ENCODE measurements around the gene ERC1.

Gene ERC1

DNA sequence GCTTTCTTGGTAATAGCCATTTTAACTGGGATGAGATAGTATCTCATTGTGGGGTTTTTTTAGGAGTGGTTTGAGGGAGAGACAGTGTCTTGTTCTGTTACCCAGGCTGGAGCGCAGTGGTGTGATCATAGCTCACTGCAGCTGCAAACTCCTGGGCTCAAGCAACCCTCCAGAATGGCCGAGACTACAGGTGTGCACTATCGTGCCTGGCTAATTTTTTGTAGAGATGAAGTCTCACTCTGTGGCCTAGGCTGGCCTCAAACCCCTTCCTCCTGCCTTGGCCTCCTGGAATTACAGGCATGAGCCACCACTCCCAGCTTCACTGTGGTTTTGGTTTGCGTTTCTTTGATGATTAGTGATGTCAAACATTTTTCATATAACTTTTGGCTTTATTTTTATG lies 293.6 kb downstream of the ERC1 start:
- Histone ChIP-seq H3K4me1 (ENCODE audit: control insufficient read depth, low read depth, low read length) (peaks cover 7% of the 10 kb centered on the region), H3K4me3 (ENCODE audit: low read length) (no peak overlapping the region), H3K36me3 (ENCODE audit: control insufficient read depth, low read depth, low read length) (no peaks in the 10 kb centered on the region), H3K9ac (ENCODE audit: low read length) (no peak overlapping the region), H3K27me3 (ENCODE audit: control insufficient read depth, insufficient read depth, low read length) (no peaks in the 10 kb centered on the region), H3K9me3 (ENCODE audit: control insufficient read depth, low read depth, low read length) (no peaks in the 10 kb centered on the region), H3K27ac (ENCODE audit: low read length) (no peak overlapping the region)

DNA sequence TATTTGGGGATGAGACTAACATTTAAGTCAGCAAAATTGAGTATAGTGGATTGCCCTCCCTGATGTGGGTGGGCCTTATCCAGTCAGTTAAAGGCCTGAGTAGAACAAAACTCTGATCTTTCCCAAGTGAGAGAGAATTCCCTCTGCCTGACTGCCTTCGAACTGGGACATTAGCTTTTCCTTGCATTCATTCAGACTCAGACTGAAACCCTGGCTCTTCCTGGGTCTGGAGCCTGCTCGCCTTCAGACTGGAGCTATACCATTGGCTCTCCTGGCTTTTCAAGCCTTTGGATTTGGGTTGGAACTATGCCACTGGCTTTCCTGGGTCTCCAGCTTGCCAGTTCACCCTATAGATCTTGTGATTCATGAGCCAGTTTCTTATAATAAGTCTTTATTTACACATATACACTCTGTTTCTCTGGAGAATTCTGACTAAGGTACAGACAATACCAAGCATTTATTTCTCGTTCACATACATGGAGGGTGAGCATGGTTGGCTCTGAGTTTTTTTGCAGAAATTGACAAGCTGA lies 296.5 kb downstream of the ERC1 start:
- no peak overlapping the region for H3K9ac ChIP-seq (ENCODE audit: low read length)
- H3K27ac ChIP-seq (ENCODE audit: low read length), result no peak overlapping the region
- no peaks in the 10 kb centered on the region for H3K27me3 ChIP-seq (ENCODE audit: control insufficient read depth, insufficient read depth, low read length)
- H3K9me3 ChIP-seq (ENCODE audit: control insufficient read depth, low read depth, low read length), result no peaks in the 10 kb centered on the region
- H3K4me1 ChIP-seq (ENCODE audit: control insufficient read depth, low read depth, low read length), result peaks cover 6% of the 10 kb centered on the region
- H3K4me3 ChIP-seq (ENCODE audit: low read length), result no peak overlapping the region
- H3K36me3 ChIP-seq (ENCODE audit: control insufficient read depth, low read depth, low read length), result peaks cover 3% of the 10 kb centered on the region

DNA sequence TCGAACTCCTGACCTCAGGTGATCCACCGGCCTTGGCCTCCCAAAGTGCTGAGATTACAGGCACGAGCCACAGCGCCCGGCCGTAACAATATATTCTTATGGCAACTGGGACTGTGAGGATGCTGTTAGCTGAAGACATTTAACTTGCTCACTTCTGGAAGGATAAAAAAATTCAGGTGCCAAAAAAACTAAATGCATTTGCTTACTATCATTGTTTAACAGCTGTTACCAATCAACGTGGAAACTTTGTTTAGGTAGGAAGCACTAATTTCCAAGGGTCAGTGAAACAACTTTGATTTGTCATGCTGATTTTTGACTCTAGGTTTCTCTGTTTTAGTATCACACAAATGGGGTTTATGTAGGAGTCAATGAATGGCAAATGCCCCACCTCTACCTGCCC lies 297.3 kb downstream of the ERC1 start:
- no peaks in the 10 kb centered on the region for H3K9me3 ChIP-seq (ENCODE audit: control insufficient read depth, low read depth, low read length)
- H3K36me3 ChIP-seq (ENCODE audit: control insufficient read depth, low read depth, low read length), result peaks cover 3% of the 10 kb centered on the region
- no peak overlapping the region for H3K9ac ChIP-seq (ENCODE audit: low read length)
- no peak overlapping the region for H3K27ac ChIP-seq (ENCODE audit: low read length)
- no peaks in the 10 kb centered on the region for H3K4me1 ChIP-seq (ENCODE audit: control insufficient read depth, low read depth, low read length)
- H3K4me3 ChIP-seq (ENCODE audit: low read length), result no peak overlapping the region
- no peaks in the 10 kb centered on the region for H3K27me3 ChIP-seq (ENCODE audit: control insufficient read depth, insufficient read depth, low read length)

DNA sequence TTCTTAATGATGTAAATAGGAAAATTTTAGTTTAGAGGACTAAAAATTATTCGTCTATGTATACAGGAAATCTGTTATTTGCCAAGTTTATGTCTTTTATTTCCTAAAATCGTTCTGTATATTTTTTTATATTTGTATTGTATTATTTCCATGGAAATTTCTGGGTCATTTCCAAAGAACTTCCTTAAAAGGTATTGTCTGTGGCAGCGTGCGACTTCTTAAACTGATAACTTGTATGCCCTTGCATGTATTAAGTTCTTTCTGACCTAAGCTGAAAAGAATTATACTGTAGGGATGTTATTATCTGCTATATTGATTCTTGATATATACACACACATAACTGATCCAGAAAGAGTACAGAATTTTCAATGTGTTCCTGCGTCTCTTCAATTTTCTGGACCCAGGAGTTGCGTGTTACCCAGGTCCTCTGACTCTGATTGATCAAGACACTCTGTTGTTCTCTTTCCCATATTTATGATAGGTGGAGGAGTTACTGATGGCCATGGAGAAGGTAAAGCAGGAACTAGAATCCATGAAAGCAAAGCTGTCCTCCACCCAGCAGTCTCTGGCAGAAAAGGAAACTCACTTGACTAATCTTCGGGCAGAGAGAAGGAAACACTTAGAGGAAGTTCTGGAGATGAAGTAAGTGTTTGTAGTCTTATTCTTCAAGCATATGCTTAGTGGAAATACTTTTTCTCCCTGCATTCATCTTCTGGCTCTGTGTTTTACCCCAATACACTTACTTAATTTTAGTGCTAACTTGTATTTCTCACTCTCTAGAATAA lies 298.5 kb downstream of the ERC1 start:
- Histone ChIP-seq H3K36me3 (ENCODE audit: control insufficient read depth, low read depth, low read length) (peaks cover 3% of the 10 kb centered on the region), H3K4me3 (ENCODE audit: low read length) (no peak overlapping the region), H3K9ac (ENCODE audit: low read length) (no peak overlapping the region), H3K27ac (ENCODE audit: low read length) (no peak overlapping the region), H3K27me3 (ENCODE audit: control insufficient read depth, insufficient read depth, low read length) (no peaks in the 10 kb centered on the region), H3K4me1 (ENCODE audit: control insufficient read depth, low read depth, low read length) (no peaks in the 10 kb centered on the region), H3K9me3 (ENCODE audit: control insufficient read depth, low read depth, low read length) (no peaks in the 10 kb centered on the region)

DNA sequence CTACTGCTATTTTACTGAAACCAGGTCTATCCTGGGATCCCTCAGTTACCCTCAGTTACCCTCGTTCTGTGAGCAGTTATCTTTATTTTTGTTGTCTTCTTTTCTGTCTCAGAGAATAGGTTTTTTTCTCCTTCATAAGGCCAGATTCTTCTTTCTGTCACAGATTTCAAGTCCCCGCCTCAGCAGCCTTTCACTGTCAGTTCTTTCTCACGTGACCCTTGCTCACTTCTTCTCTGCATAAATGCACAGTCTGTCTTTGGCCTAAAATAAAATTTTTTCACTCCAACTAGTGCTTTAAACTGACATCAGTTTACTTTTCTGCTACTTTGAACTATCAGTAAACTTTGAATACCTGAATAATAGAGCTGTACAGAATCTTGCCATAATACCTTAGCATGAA lies 299.7 kb downstream of the ERC1 start:
- no peaks in the 10 kb centered on the region for H3K4me1 ChIP-seq (ENCODE audit: control insufficient read depth, low read depth, low read length)
- H3K4me3 ChIP-seq (ENCODE audit: low read length), result no peak overlapping the region
- no peak overlapping the region for H3K9ac ChIP-seq (ENCODE audit: low read length)
- no peak overlapping the region for H3K27ac ChIP-seq (ENCODE audit: low read length)
- H3K27me3 ChIP-seq (ENCODE audit: control insufficient read depth, insufficient read depth, low read length), result no peaks in the 10 kb centered on the region
- peaks cover 3% of the 10 kb centered on the region for H3K36me3 ChIP-seq (ENCODE audit: control insufficient read depth, low read depth, low read length)
- no peaks in the 10 kb centered on the region for H3K9me3 ChIP-seq (ENCODE audit: control insufficient read depth, low read depth, low read length)

DNA sequence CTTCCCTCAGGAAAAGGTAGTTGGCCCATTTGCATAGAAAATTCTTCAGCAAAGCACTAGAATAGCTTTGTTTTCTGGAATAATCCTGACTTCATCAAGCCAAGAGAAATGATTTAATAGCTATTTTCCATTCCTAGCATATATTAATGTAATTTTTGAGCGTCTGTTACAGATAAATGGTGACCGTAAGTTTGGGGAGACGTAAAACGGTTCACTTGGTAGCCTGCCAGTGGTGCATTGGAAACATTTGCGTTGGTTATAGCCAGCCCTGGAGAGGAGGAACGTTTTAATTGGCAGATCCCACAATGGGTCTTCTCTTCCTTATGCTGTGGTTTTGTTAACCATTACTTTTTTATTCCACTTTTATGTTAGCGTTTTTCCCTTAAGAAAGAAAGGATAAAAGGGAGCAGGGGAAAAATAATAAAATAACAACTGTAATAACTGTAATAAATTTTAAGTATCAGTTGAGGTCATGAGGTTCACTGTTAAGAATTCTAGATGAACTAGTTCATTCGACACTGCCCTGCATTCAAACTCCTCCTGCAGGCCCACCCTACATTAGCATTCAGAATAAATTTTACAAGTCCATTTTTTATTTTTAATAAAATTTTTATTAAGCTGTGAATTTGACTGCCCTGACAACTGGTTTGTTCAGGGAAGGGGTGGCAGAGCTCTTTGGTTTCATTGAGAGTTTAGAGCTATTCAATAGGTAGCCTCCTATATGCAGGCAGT lies 300.7 kb downstream of the ERC1 start:
- no peak overlapping the region for H3K4me3 ChIP-seq (ENCODE audit: low read length)
- H3K4me1 ChIP-seq (ENCODE audit: control insufficient read depth, low read depth, low read length), result no peaks in the 10 kb centered on the region
- no peaks in the 10 kb centered on the region for H3K27me3 ChIP-seq (ENCODE audit: control insufficient read depth, insufficient read depth, low read length)
- no peak overlapping the region for H3K27ac ChIP-seq (ENCODE audit: low read length)
- H3K9me3 ChIP-seq (ENCODE audit: control insufficient read depth, low read depth, low read length), result no peaks in the 10 kb centered on the region
- peaks cover 3% of the 10 kb centered on the region for H3K36me3 ChIP-seq (ENCODE audit: control insufficient read depth, low read depth, low read length)
- no peak overlapping the region for H3K9ac ChIP-seq (ENCODE audit: low read length)

DNA sequence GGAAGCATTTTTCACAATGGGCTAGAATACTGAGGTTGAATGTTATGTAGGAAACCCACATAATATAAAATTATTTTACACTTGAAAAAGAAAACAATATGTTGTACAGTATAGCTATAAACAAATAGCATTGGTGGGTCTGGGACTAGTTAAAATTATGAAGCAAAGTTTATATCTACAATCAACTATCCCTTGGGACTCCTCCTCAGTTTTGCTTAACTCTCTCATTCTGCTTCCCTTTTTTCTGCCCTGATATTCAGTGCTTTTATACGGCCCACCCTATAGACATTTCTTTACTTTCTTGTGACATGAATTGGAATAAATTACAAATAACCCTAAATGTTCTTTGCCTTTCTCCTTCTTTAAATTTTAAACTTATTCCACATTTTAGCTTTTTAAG lies 302.9 kb downstream of the ERC1 start:
- H3K9me3 ChIP-seq (ENCODE audit: control insufficient read depth, low read depth, low read length), result no peaks in the 10 kb centered on the region
- H3K27ac ChIP-seq (ENCODE audit: low read length), result no peak overlapping the region
- no peak overlapping the region for H3K9ac ChIP-seq (ENCODE audit: low read length)
- peaks cover 3% of the 10 kb centered on the region for H3K36me3 ChIP-seq (ENCODE audit: control insufficient read depth, low read depth, low read length)
- no peak overlapping the region for H3K4me3 ChIP-seq (ENCODE audit: low read length)
- H3K4me1 ChIP-seq (ENCODE audit: control insufficient read depth, low read depth, low read length), result no peaks in the 10 kb centered on the region
- no peaks in the 10 kb centered on the region for H3K27me3 ChIP-seq (ENCODE audit: control insufficient read depth, insufficient read depth, low read length)

DNA sequence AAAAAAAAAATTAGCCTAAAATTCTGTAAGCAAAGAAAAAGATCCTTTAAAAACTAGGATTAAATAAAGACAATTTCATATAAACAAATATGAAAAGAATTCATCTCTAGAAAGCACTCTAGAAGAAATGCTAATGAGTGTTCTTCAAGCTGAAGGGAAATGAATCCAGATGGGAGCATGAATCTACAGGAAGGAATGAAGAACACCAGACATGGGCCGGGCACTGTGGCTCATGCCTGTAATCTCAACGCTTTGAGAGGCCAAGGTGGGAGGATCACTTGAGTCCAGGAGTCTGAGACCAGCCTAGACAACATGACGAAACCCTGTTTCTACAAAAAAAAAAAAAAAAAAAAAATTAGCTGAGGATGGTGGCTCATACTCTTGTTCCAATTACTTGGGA lies 306.2 kb downstream of the ERC1 start:
- Histone ChIP-seq H3K36me3 (ENCODE audit: control insufficient read depth, low read depth, low read length) (no peaks in the 10 kb centered on the region), H3K27ac (ENCODE audit: low read length) (no peak overlapping the region), H3K9me3 (ENCODE audit: control insufficient read depth, low read depth, low read length) (no peaks in the 10 kb centered on the region), H3K4me3 (ENCODE audit: low read length) (no peak overlapping the region), H3K9ac (ENCODE audit: low read length) (no peak overlapping the region), H3K27me3 (ENCODE audit: control insufficient read depth, insufficient read depth, low read length) (no peaks in the 10 kb centered on the region), H3K4me1 (ENCODE audit: control insufficient read depth, low read depth, low read length) (no peaks in the 10 kb centered on the region)

DNA sequence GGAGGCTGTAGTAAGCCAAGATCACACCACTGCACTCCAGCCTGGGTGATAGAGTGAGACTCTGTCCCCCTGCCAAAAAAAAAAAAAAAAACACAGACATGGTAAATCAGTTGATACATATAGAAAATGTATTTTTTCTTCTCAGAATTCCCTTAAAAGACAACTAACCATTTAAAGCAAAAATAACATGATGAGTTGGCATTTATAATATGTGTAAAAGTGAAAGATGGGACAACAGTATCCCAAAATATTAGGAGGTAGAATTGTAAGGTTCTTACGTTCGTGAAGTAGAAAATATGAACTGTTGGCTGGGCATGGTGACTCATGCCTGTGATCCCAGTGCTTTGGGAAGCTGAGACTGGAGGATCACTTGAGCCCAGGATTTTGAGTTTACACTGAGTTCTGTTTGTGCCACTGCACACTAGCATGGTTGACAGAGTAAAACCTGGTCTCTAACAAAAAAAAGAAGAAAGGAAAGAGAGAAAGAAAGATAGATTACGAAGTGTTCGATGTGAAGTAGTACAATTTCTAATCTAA lies 306.7 kb downstream of the ERC1 start:
- H3K27me3 ChIP-seq (ENCODE audit: control insufficient read depth, insufficient read depth, low read length), result no peaks in the 10 kb centered on the region
- no peak overlapping the region for H3K4me3 ChIP-seq (ENCODE audit: low read length)
- H3K4me1 ChIP-seq (ENCODE audit: control insufficient read depth, low read depth, low read length), result no peaks in the 10 kb centered on the region
- H3K36me3 ChIP-seq (ENCODE audit: control insufficient read depth, low read depth, low read length), result no peaks in the 10 kb centered on the region
- H3K9ac ChIP-seq (ENCODE audit: low read length), result no peak overlapping the region
- no peak overlapping the region for H3K27ac ChIP-seq (ENCODE audit: low read length)
- no peaks in the 10 kb centered on the region for H3K9me3 ChIP-seq (ENCODE audit: control insufficient read depth, low read depth, low read length)

DNA sequence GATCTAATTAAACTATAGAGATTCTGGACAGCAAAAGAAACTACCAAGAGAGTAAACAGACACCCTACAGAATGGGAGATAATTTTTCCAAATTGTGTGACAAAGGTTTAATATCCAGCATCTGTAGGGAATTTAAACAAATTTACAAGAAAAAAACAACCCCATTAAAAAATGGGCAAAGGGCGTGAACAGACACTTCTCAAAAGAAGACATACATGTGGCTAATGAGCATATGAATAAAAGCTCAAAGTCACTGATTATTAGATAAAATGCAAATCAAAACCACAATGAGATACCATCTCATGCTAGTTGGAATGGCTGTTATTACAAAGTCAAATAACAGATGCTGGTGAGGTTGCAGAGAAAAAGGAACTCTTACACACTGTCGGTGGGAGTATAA lies 309.4 kb downstream of the ERC1 start:
- Histone ChIP-seq H3K4me3 (ENCODE audit: low read length) (no peak overlapping the region), H3K4me1 (ENCODE audit: control insufficient read depth, low read depth, low read length) (no peaks in the 10 kb centered on the region), H3K36me3 (ENCODE audit: control insufficient read depth, low read depth, low read length) (no peaks in the 10 kb centered on the region), H3K27me3 (ENCODE audit: control insufficient read depth, insufficient read depth, low read length) (no peaks in the 10 kb centered on the region), H3K27ac (ENCODE audit: low read length) (no peak overlapping the region), H3K9me3 (ENCODE audit: control insufficient read depth, low read depth, low read length) (no peaks in the 10 kb centered on the region), H3K9ac (ENCODE audit: low read length) (no peak overlapping the region)

DNA sequence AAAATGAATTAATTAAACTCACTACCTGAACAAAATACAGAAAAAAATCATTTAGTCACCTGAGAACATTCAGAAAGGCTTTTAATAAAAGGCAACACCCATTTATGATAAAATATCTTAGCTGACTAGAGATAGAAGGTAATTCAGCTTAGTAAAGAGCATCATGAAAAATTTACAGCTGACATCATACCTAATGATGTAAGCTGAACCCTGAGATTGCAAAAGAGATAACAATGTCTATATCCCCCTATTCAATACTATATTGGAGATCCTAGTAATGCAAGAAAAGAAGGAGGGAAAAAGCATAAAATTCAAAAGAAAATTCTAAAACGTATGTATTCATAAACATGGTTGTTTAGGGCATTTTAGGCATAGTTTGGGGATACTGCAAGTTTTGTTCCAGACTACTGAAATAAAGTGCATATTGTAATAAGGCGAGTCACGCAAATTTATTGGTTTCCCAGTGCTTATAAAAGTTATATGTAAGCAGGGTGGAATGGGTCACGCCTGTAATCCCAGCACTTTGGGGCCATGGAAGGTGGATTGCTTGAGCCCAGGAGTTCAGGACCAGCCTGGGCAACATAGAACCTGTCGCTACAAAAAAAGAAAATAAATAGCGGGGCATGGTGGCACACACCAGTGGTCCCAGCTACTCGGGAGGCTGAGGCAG lies 311.3 kb downstream of the ERC1 start:
- Histone ChIP-seq H3K9ac (ENCODE audit: low read length) (no peak overlapping the region), H3K4me1 (ENCODE audit: control insufficient read depth, low read depth, low read length) (no peaks in the 10 kb centered on the region), H3K27me3 (ENCODE audit: control insufficient read depth, insufficient read depth, low read length) (no peaks in the 10 kb centered on the region), H3K27ac (ENCODE audit: low read length) (no peak overlapping the region), H3K4me3 (ENCODE audit: low read length) (no peak overlapping the region), H3K36me3 (ENCODE audit: control insufficient read depth, low read depth, low read length) (no peaks in the 10 kb centered on the region), H3K9me3 (ENCODE audit: control insufficient read depth, low read depth, low read length) (no peaks in the 10 kb centered on the region)

All from iPS-18a (cell line).